Tibial nerve (tissue), 4 donors: Measurements from ENCODE around the gene SMC3. TPM values are rescaled to one million over a fixed set of nuclear protein-coding genes. Genes with fewer than 3 reads are reported as not detected.
A peak's percentile ranks its signal among the peaks of the same experiment; 100 is the strongest.

Experiments used
- DNase-seq, 2 donors: peaks; one replicate each; pipeline ENCODE4 v3.0.0-alpha.2; 2019; ENCODE audit warnings: low spot score in 2 of 2
- H3K27ac ChIP-seq, 4 donors: fragments of 200-600 bp; sonication (generic) in 3 of 4; one replicate each; pipeline ENCODE4 v1.5.1; 2017 to 2019; ENCODE audit warnings: mild to moderate bottlenecking in 1 of 4
- H3K27me3 ChIP-seq, 2 donors: fragments of 200-600 bp; sonication (generic) in 1 of 2; one replicate each; pipeline versions ENCODE4 v1.5.1 to v1.6.0; 2017 to 2019
- H3K36me3 ChIP-seq, 3 donors: fragments of 200-600 bp; sonication (generic); one replicate each; pipeline ENCODE4 v1.5.1; 2018 to 2019
- H3K4me1 ChIP-seq, 4 donors: fragments of 200-600 bp; sonication (generic) in 3 of 4; one replicate each; pipeline ENCODE4 v1.5.1; 2017 to 2019
- H3K4me3 ChIP-seq, 4 donors: fragments of 200-600 bp; sonication (generic) in 3 of 4; one replicate each; pipeline ENCODE4 v1.5.1; 2017 to 2019; ENCODE audit warnings: mild to moderate bottlenecking in 1 of 4, moderate library complexity in 1 of 4
- H3K9me3 ChIP-seq, 4 donors: fragments of 200-600 bp; sonication (generic) in 3 of 4; one replicate each; pipeline ENCODE4 v1.5.1; 2017 to 2019
- CTCF ChIP-seq, 5 experiments: fragments of 200-600 bp in 3 of 5; fragments of 450-650 bp in 2 of 5; sonication (generic) in 3 of 5; IDR thresholded peaks; one replicate each; pipeline ENCODE4 v1.5.1; 2016 to 2019; ENCODE audit warnings: antibody characterized with exemption in 5 of 5, mild to moderate bottlenecking in 3 of 5, moderate library complexity in 2 of 5
- EP300 ChIP-seq, 2 donors: sonication (generic); formaldehyde crosslinking; IDR thresholded peaks; one replicate each; pipeline ENCODE4 v1.6.1; 2017; ENCODE audit warnings: antibody characterized with exemption in 2 of 2, mild to moderate bottlenecking in 1 of 2
- POLR2A ChIP-seq, 2 donors: fragments of 450-650 bp; IDR thresholded peaks; one replicate each; pipeline ENCODE4 v1.6.1; 2017; ENCODE audit warnings: antibody characterized with exemption in 2 of 2, mild to moderate bottlenecking in 2 of 2, moderate library complexity in 2 of 2
- WGBS, 2 donors: methylation state at CpG; one replicate each; pipeline ENCODE4 v1.1.5; 2018; 5-methylcytosine and 5-hydroxymethylcytosine counted together
- total RNA-seq, 4 donors: library from RNA; depleted of rRNA; stranded (reverse); fragments of >200 nt; gene quantifications; one replicate each; pipeline ENCODE4 v1.1.0, GENCODE V29; 2016

SMC3 gene
- total RNA-seq, 4 donors from 2014 or later, result 31.0 to 41.4 (median 33.4) TPM

GRCh38 chr10:110576220-110576619, 8.7 kb downstream of the SMC3 start:
- TF ChIP-seq POLR2A (IDR thresholded peaks at IDR 0.05), result no peak
- TF ChIP-seq CTCF (IDR thresholded peaks at IDR 0.05), result no peak
- Histone ChIP-seq H3K4me3 (no peak overlapping the region), H3K27me3 (no peaks in the 10 kb centered on the region), H3K4me1 (peaks cover 0 to 30% (median 6%) of the 10 kb centered on the region in 4 donors), H3K27ac (peak overlapping the region in 1 of 4 donors; percentile 41), H3K36me3 (peaks cover 0 to 39% (median 13%) of the 10 kb centered on the region in 3 donors), H3K9me3 (no peaks in the 10 kb centered on the region)
- no peak for DNase-seq
- WGBS, 2 donors, result 54 to 57% methylated on average over 5 of the region's 5 CpGs

- Histone ChIP-seq H3K27me3 (no peaks in the 10 kb centered on the region), H3K4me1 (peaks cover 0 to 23% (median 6%) of the 10 kb centered on the region in 4 donors), H3K36me3 (peaks cover 0 to 47% (median 13%) of the 10 kb centered on the region in 3 donors), H3K4me3 (no peak overlapping the region), H3K27ac (no peak overlapping the region), H3K9me3 (no peaks in the 10 kb centered on the region)
- no peak for DNase-seq
- WGBS, 2 donors, result 64 to 66% methylated on average over 3 of the region's 3 CpGs
- TF ChIP-seq POLR2A (IDR thresholded peaks at IDR 0.05), result no peak
- no peak for TF ChIP-seq EP300 (IDR thresholded peaks at IDR 0.05)
- TF ChIP-seq CTCF (IDR thresholded peaks at IDR 0.05), result no peak
These were observed 9.6 kb downstream of the SMC3 start for GRCh38 chr10:110577056-110577455.

- no peak overlapping the region for H3K27ac ChIP-seq
- no peaks in the 10 kb centered on the region for H3K27me3 ChIP-seq
- H3K36me3 ChIP-seq, result peaks cover 0 to 98% (median 5%) of the 10 kb centered on the region in 3 donors
- no peaks in the 10 kb centered on the region for H3K4me1 ChIP-seq
- H3K9me3 ChIP-seq, result no peaks in the 10 kb centered on the region
- WGBS, 2 donors, result 94 to 95% methylated on average over 3 of the region's 3 CpGs
- TF ChIP-seq EP300 (IDR thresholded peaks at IDR 0.05), result no peak
- TF ChIP-seq POLR2A (IDR thresholded peaks at IDR 0.05), result no peak
- no peak for TF ChIP-seq CTCF (IDR thresholded peaks at IDR 0.05)
- H3K4me3 ChIP-seq, result no peak overlapping the region
- no peak for DNase-seq
These were observed 16.5 kb downstream of the SMC3 start for GRCh38 chr10:110584006-110584405.

GRCh38 chr10:110591760-110592159, 24.3 kb downstream of the SMC3 start:
- Histone ChIP-seq H3K27me3 (no peaks in the 10 kb centered on the region), H3K36me3 (peaks cover 6 to 94% (median 21%) of the 10 kb centered on the region in 3 donors), H3K9me3 (no peaks in the 10 kb centered on the region), H3K4me3 (no peak overlapping the region), H3K27ac (no peak overlapping the region), H3K4me1 (no peaks in the 10 kb centered on the region)
- DNase-seq, result no peak
- WGBS, 2 donors, result 90 to 92% methylated on average over 5 of the region's 5 CpGs
- TF ChIP-seq EP300 (IDR thresholded peaks at IDR 0.05) (no peak), CTCF (IDR thresholded peaks at IDR 0.05) (no peak), POLR2A (IDR thresholded peaks at IDR 0.05) (no peak)

GRCh38 chr10:110597476-110597875, 30.0 kb downstream of the SMC3 start:
- Histone ChIP-seq H3K27ac (no peak overlapping the region), H3K36me3 (peaks cover 4 to 85% (median 4%) of the 10 kb centered on the region in 3 donors), H3K4me3 (no peak overlapping the region), H3K27me3 (no peaks in the 10 kb centered on the region), H3K4me1 (no peaks in the 10 kb centered on the region), H3K9me3 (no peaks in the 10 kb centered on the region)
- TF ChIP-seq CTCF (IDR thresholded peaks at IDR 0.05) (no peak), EP300 (IDR thresholded peaks at IDR 0.05) (no peak), POLR2A (IDR thresholded peaks at IDR 0.05) (no peak)
- whole genome bisulfite sequencing, 2 donors, result 87 to 91% methylated on average over 2 of the region's 2 CpGs
- DNase-seq, result no peak
